HEK293T (cell line): Measurements from ENCODE around the gene TIMM9.

Source experiments
- CTBP1 ChIP-seq: fragments of 450-650 bp; IDR thresholded peaks from 2 replicates; pipeline ENCODE4 v1.6.1; 2016; ENCODE audit warnings: borderline replicate concordance
- FOXM1 ChIP-seq: fragments of 450-650 bp; IDR thresholded peaks from 2 replicates; pipeline ENCODE4 v1.6.1; 2017; ENCODE audit warnings: mild to moderate bottlenecking, borderline replicate concordance
- HDGF ChIP-seq: fragments of 450-650 bp; IDR thresholded peaks from 2 replicates; pipeline ENCODE4 v1.6.1; 2017; ENCODE audit warnings: antibody characterized with exemption, borderline replicate concordance
- L3MBTL2 ChIP-seq: fragments of 450-650 bp; conservative IDR thresholded peaks from 2 replicates; pipeline ENCODE4 v1.6.1; 2016; ENCODE audit warnings: mild to moderate bottlenecking
- SP1 ChIP-seq: fragments of 450-650 bp; IDR thresholded peaks from 2 replicates; pipeline ENCODE4 v1.6.1; 2017
- TARDBP ChIP-seq: fragments of 450-650 bp; IDR thresholded peaks from 2 replicates; pipeline ENCODE4 v1.6.1; 2016
- TF ChIP-seq, protein P1 (sequence below): fragments of 450-650 bp; IDR thresholded peaks from 2 replicates; pipeline ENCODE4 v1.6.1; 2016

DNA sequence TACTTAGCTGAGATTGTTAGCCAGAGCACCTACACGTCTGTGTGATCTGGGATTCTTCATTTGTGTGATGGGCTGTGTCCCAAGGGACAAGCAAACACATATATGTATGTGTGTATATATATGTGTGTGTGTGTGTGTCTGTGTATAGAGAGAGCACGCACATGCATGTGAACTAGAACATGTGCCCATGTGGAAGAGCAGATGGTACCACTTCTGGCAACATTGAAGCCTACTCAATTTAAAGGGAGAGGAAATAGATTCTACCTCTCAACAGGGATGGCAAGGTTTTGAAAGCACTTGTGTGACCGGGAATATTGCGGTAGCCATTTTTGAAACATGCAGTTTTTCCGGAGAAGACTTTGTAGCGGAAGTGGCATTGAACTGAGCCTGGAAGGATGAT is 30.2 kb downstream of the TIMM9 start:
- TF ChIP-seq, protein P1, sequence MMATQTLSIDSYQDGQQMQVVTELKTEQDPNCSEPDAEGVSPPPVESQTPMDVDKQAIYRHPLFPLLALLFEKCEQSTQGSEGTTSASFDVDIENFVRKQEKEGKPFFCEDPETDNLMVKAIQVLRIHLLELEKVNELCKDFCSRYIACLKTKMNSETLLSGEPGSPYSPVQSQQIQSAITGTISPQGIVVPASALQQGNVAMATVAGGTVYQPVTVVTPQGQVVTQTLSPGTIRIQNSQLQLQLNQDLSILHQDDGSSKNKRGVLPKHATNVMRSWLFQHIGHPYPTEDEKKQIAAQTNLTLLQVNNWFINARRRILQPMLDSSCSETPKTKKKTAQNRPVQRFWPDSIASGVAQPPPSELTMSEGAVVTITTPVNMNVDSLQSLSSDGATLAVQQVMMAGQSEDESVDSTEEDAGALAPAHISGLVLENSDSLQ, result no peak
- TF ChIP-seq FOXM1 (no peak), HDGF (no peak), SP1 (no peak), CTBP1 (no peak), TARDBP (no peak), L3MBTL2 (no peak)
